Adrenal gland (tissue), 5 donors: ENCODE results near the gene GPAT2.
"Not testable (repeated sequence)": the region's sequence is repeated elsewhere in the genome, so short reads cannot be mapped to it uniquely, and the experiment has no call there.

ENCODE experiments used
- CTCF ChIP-seq, 6 experiments: fragments of 450-650 bp in 4 of 6; fragments of 200-600 bp in 2 of 6; sonication (generic) in 1 of 6; IDR thresholded peaks; 1 replicate in 5 of 6; 2 replicates in 1 of 6; pipeline versions ENCODE4 v1.5.1 to v1.8.0; 2016 to 2021; ENCODE audit warnings: antibody characterized with exemption in 6 of 6, mild to moderate bottlenecking in 2 of 6, moderate library complexity in 1 of 6
- POLR2A ChIP-seq, 2 donors: fragments of 450-650 bp; IDR thresholded peaks; one replicate each; pipeline ENCODE4 v1.6.1; 2017; ENCODE audit warnings: antibody characterized with exemption in 2 of 2, mild to moderate bottlenecking in 2 of 2, moderate library complexity in 1 of 2
- donor health status: DM: no; HTN: no; CAD: no.

GRCh38 chr2:96010320-96011128, 24.2 kb downstream of the GPAT2 start:
- not testable (repeated sequence) for TF ChIP-seq CTCF (IDR thresholded peaks at IDR 0.05)
- TF ChIP-seq POLR2A (IDR thresholded peaks at IDR 0.05): peak in 1 of 2 donors; percentile 33
